LNCaP clone FGC (cell line): ENCODE results near the gene PDPK1.
"Not testable (repeated sequence)": the region's sequence is repeated elsewhere in the genome, so short reads cannot be mapped to it uniquely, and the experiment has no call there.

Experiments
- DNase-seq: peaks from one replicate; pipeline ENCODE4 v3.0.0-alpha.2; 2011; ENCODE audit warnings: low read depth
- H3K4me3 ChIP-seq: 2 replicates; pipeline ENCODE4 v1.5.1; 2011; ENCODE audit warnings: mild to moderate bottlenecking, low read depth, low read length, control low read depth
- TF ChIP-seq, protein P1 (sequence below): IDR thresholded peaks from 2 replicates; pipeline ENCODE4 v1.5.1; 2012; ENCODE audit warnings: mild to moderate bottlenecking; ENCODE audit not compliant: control insufficient read depth, insufficient read depth; ENCODE audit errors: extremely low read depth

PDPK1 gene

DNA sequence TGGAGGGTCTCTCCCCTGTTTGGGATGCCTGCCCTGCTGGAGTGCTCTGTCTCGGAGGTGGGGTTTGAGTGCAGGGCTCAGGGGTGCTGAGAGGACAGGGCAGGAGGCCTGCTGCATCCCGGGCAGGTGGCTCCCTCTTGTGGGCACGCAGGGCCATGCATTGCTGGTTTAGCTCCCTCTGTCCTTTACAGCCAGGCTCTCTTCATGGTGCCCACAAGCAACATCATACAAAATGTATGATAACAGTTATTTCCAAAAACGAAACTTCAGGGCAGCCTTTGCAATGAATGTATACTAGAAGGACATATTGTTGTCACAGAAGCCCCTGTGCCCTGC lies 22.9 kb downstream of the PDPK1 start:
- not testable (repeated sequence) for DNase-seq, H3K4me3 ChIP-seq
- TF ChIP-seq, protein P1, sequence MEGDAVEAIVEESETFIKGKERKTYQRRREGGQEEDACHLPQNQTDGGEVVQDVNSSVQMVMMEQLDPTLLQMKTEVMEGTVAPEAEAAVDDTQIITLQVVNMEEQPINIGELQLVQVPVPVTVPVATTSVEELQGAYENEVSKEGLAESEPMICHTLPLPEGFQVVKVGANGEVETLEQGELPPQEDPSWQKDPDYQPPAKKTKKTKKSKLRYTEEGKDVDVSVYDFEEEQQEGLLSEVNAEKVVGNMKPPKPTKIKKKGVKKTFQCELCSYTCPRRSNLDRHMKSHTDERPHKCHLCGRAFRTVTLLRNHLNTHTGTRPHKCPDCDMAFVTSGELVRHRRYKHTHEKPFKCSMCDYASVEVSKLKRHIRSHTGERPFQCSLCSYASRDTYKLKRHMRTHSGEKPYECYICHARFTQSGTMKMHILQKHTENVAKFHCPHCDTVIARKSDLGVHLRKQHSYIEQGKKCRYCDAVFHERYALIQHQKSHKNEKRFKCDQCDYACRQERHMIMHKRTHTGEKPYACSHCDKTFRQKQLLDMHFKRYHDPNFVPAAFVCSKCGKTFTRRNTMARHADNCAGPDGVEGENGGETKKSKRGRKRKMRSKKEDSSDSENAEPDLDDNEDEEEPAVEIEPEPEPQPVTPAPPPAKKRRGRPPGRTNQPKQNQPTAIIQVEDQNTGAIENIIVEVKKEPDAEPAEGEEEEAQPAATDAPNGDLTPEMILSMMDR, result peak; percentile 52

DNA sequence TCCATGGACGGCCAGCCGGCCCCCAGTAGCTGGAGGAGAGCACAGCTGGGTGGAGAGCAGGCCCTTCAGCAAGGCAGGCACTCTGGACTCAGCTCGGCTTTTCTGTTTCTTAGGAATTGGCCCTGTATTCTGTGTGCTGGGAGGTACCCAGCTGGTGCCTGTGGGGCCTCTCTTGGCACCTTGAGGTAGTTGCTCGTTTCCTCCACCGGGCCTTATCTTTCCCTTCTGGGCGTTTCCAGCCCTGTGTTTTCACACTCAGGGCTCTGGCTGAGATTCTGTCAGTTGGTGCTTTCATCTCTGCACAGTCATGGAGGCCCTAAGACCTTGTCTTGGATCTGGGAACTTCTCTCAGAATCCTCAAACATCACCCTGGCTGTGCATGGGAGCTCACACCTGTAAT lies 29.7 kb downstream of the PDPK1 start:
- H3K4me3 ChIP-seq, DNase-seq: not testable (repeated sequence)

DNA sequence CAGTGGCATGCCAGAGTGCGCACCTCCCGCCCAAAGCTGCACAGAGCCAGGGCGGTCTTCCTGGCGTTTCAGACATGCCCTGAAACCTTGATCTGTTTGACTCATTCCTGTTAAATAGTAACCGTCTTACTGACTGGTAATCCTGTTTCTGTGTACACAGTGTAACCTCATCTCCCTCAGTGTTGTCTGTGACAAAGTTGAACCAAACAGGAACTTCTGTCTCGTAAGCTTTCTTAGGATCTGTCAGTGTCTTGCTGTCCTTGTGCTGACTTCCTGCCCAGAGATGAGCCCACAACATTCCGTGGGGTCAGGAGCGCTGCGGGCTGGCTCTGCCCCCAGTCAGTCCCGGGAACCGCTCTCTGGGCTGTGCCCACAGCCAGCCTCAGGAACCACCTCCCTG lies 30.8 kb downstream of the PDPK1 start:
- DNase-seq, H3K4me3 ChIP-seq: not testable (repeated sequence)

DNA sequence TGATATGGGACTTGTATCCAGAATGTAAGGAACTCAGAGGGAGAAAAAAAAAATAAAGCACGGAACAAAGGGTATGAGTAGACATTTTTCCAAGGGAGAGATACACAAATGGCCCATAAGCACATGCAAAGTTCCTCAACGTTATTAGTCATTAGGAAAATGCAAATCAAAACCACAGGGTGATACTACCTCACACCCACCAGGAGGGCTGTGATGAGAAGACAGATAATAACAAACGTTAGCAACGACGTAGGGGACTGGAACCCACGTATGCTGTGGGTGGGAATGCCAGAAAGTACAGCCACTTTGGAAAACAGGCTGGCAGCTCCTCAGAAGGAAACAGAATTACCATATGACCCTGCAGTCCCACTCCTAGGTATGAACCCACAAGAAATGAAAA lies 34.9 kb downstream of the PDPK1 start:
- not testable (repeated sequence) for H3K4me3 ChIP-seq, DNase-seq

DNA sequence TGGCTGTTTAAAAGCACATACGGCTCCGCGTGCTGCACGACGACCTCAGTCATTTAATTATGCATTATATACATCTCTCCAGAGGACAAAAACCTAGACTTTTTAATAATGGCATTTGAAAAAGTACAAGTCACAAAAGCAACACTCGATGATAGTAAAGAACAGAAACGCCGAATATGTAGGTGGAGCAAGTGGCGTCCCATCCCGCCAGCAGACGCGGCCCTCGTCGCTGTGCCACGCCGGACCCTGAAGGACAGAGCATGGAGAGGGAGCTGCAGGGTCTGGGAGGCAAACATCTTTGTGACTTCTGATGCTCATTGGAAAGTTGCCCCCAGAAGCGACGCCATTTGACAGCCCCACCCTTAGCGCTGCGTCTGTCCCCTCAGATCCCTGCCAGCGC lies 38.0 kb downstream of the PDPK1 start:
- not testable (repeated sequence) for DNase-seq, H3K4me3 ChIP-seq

DNA sequence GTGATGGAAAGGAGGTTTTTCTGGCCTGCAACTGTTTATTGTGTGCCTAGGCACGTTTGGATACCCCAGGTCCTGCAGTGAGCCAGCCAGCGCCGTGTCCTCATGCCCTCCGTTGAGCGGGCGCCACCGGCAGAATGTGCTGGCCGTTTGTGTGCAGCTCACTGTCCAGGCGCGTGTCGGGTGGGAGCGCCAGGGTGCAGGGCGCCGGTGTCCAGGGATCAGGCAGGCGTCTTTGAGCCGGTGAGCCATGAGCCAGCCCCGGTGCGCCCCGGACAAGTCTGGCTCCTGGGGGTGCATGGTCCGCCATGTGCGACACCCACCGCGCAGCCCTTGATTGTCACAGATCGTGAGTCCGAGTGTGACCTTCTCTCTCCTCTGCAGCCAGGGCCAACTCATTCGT lies 39.2 kb downstream of the PDPK1 start:
- not testable (repeated sequence) for DNase-seq, H3K4me3 ChIP-seq

DNA sequence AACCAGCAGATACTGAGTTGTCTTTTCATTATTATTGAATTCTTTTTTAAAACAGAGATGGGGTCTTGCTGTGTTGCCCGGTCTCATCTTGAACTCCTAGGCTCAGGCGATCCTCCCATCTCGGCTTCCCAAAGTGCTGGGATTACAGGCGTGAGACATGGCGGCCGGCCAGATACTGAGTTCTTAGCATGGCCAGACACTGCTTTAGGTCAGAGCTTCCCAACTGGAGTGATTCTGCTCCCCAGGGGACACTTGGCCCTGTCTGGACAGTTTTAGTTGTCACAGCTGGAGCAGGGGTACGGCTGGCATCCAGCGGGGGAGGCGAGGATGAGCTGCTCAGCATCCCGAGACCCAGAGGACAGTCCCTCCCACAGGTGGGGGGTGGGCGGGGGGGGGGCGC lies 41.1 kb downstream of the PDPK1 start:
- H3K4me3 ChIP-seq, DNase-seq: not testable (repeated sequence)

DNA sequence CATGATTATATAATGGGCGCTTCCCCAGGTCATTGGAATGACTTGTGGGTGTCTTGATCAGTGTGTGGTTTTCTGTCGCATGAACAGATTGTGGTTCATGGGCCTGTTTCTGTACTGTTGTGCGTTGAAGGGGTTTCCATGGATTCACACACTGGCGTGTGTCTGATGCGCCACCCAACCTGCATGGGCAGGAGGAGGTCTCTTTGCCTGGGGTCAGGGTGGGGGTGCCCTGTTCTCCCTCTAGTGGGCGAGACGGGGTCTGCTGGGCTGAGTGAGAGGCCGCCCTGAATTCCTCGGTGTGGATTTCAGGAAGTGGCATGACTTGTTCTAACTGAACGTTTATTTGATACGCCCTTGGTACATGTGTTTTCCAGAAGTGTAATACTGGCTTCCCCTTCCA lies 42.3 kb downstream of the PDPK1 start:
- not testable (repeated sequence) for DNase-seq, H3K4me3 ChIP-seq

DNA sequence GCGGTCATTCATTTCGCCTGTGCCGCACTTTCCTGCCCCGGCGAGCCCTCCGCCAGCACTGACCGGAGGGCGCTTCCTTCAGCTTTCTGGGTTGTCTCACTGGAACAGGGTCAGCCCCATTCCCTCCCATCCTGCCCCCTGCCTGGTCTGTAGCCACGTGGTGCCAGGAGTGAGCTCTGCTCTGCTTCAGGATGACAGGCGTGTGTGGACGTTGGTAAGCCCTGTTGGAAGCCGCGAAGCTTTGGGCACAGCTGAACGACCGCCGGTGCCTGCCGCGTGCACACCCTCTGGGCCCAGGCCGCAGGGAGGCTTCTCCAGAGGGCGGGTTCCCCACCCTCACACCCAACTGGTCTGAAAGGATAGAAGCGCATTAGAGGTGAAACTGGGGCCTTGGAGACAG lies 43.0 kb downstream of the PDPK1 start:
- not testable (repeated sequence) for DNase-seq, H3K4me3 ChIP-seq

DNA sequence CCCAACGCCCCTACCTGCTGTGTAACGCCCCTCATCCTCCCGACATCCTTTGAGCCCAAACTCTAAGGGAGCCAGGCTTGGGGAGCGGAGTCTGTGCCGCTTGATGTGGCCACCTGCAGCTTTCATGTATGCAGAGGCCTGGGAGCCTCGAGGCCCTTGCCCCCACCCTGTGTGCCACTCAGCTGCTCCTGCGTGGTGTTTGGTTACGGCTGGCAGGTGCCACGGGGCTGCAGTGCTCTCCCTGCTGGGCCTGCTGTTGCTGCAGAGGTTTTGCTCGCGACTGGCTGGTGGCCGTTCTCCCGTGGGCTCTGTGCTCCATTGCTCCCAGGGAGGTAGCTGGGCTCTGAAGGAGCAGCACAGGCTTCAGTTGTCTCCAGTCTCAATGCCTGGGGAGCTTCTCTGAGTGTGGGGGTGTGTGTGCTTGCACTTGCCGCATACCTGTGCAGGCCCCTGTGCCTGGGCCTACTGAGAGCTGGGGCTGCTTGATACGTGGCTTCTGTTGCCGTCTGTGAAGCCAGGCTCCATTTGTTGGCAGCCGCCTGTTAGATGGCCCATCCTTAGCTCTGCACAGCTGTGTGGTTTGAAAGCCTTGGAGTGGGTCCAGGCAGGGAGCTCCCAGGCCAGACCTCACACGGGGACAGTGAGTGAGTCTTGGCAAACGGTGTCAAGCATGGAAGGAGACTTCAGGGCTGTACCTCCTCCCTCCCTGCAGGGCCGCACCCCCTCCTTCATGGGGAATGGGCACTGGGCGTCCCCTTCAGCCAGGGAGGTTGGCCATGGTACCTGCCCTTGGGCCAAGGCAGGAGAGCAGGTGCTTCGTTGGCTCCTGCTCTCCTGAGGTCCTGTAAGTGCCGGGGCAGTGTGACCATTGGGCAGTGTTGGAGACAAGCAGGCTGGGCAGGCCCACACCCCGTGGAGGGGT lies 47.2 kb downstream of the PDPK1 start:
- no peak overlapping the region for H3K4me3 ChIP-seq
- no peak for DNase-seq
- TF ChIP-seq, protein P1, result no peak

DNA sequence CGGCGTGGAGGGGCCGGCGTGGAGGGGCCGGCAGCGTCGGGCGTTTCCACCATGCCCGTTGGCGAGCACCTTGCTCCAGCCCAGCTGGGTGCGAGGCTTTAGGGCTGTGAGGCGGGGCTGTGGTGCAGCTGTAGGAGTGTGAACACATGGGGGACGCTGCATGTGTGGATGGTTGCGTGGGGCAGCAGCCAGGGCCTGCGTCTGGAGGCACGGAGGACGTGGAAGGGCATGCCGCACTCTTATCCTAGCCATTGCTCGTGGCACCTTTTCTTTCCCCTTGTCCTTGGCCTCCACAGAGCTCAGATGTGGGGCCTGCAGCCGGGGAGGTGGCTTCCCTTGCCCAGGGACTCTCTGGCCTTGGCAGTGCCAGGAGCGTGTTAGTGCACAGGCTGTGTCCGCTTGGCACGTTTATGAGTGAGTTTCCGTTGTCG lies 47.8 kb downstream of the PDPK1 start:
- H3K4me3 ChIP-seq, result no peak overlapping the region
- TF ChIP-seq, protein P1, result no peak
- no peak for DNase-seq
